SU-DHL-6 (cell line): ENCODE data around the gene NCKIPSD.

Experiments
- CTCF ChIP-seq: fragments of 200-600 bp; sonication (generic); IDR thresholded peaks from one replicate; pipeline ENCODE4 v1.5.1; 2017; ENCODE audit warnings: antibody characterized with exemption, mild to moderate bottlenecking, low read length, moderate library complexity; ENCODE audit not compliant: insufficient read depth, poor library complexity, severe bottlenecking
- EZH2phosphoT487 ChIP-seq: fragments of 200-600 bp; sonication (generic), shearing (Covaris generic); conservative IDR thresholded peaks from 2 replicates; pipeline ENCODE4 v1.6.1; 2018; ENCODE audit warnings: mild to moderate bottlenecking, antibody characterized with exemption, low read length, moderate library complexity, mixed read lengths

GRCh38 chr3:48696156-48696555 is 10.4 kb upstream of the NCKIPSD start:
- no peak for TF ChIP-seq CTCF
- TF ChIP-seq EZH2phosphoT487 = no peak
